Islet precursor cell (in vitro differentiated cells): ENCODE measurements around the gene ERC2.
A peak's percentile ranks its signal among the peaks of the same experiment; 100 is the strongest.

Experiments used
- DNase-seq: peaks from one replicate; pipeline ENCODE4 v3.0.0-alpha.2; 2018

Gene ERC2

GRCh38 chr3:55770077-55770476 is 698.2 kb downstream of the ERC2 start:
- no peak for DNase-seq

- DNase-seq: no peak
Observed at GRCh38 chr3:55766753-55767152, 701.5 kb downstream of the ERC2 start.

- no peak for DNase-seq
Observed at GRCh38 chr3:55765906-55766701, 702.2 kb downstream of the ERC2 start.

- no peak for DNase-seq
Observed at GRCh38 chr3:55765398-55765797, 702.9 kb downstream of the ERC2 start.

GRCh38 chr3:55756976-55757375 is 711.3 kb downstream of the ERC2 start:
- no peak for DNase-seq

- DNase-seq: no peak
Observed at GRCh38 chr3:55755516-55756205, 712.6 kb downstream of the ERC2 start.

GRCh38 chr3:55752911-55753310 is 715.4 kb downstream of the ERC2 start:
- DNase-seq: no peak

- no peak for DNase-seq
Observed at GRCh38 chr3:55751730-55752129, 716.5 kb downstream of the ERC2 start.

- no peak for DNase-seq
Observed at GRCh38 chr3:55750525-55750924, 717.7 kb downstream of the ERC2 start.

GRCh38 chr3:55749036-55749435 is 719.2 kb downstream of the ERC2 start:
- peak; percentile 64 for DNase-seq

GRCh38 chr3:55746808-55747413 is 721.4 kb downstream of the ERC2 start:
- DNase-seq: no peak

GRCh38 chr3:55742832-55743136 is 725.5 kb downstream of the ERC2 start:
- DNase-seq: no peak

GRCh38 chr3:55742022-55742831 is 726.0 kb downstream of the ERC2 start:
- DNase-seq: no peak

GRCh38 chr3:55737186-55737585 is 731.1 kb downstream of the ERC2 start:
- no peak for DNase-seq

- no peak for DNase-seq
Observed at GRCh38 chr3:55735976-55736375, 732.3 kb downstream of the ERC2 start.

GRCh38 chr3:55731741-55732140 is 736.5 kb downstream of the ERC2 start:
- no peak for DNase-seq

- no peak for DNase-seq
Observed at GRCh38 chr3:55729546-55729945, 738.7 kb downstream of the ERC2 start.

GRCh38 chr3:55728461-55729100 is 739.7 kb downstream of the ERC2 start:
- no peak for DNase-seq

GRCh38 chr3:55726501-55726775 is 741.8 kb downstream of the ERC2 start:
- DNase-seq: no peak

GRCh38 chr3:55725681-55726500 is 742.4 kb downstream of the ERC2 start:
- no peak for DNase-seq

GRCh38 chr3:55724821-55725220 is 743.4 kb downstream of the ERC2 start:
- DNase-seq: no peak

- DNase-seq: no peak
Observed at GRCh38 chr3:55724407-55724784, 743.9 kb downstream of the ERC2 start.
